GM12864 (cell line): ENCODE measurements around the gene CEP112.

ENCODE experiments used
- DNase-seq: peaks from one replicate; pipeline ENCODE4 v3.0.0-alpha.2; 2011; ENCODE audit warnings: low read depth
- H3K4me3 ChIP-seq: 2 replicates; pipeline ENCODE4 v1.5.1; 2011; ENCODE audit warnings: mild to moderate bottlenecking, low read depth, low read length, control low read depth
- CTCF ChIP-seq: IDR thresholded peaks from 2 replicates; pipeline ENCODE4 v1.5.1; 2011; ENCODE audit warnings: low read depth, mild to moderate bottlenecking, moderate library complexity, low read length, control low read depth, inconsistent platforms; ENCODE audit errors: missing control alignments

CEP112 gene

DNA sequence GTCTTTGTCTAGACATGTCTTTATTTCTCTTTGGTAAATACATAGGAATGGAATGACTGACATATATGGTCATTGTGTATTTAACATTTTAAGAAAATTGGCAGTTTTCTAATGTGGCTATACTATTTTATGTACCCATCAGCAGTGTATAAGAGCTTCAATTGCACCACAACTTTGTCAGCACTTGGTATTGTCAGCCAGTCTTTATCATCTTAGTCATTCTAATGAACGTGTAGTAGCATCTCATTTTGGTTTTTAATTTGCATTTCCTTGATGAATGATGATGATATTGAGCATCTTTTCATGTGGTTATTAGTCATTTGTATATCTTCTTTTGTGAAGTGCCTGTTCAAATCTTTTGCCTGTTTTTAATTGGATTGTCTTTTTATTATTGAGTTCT lies 239.3 kb downstream of the CEP112 start:
- DNase-seq = no peak
- TF ChIP-seq CTCF = no peak
- no peak overlapping the region for H3K4me3 ChIP-seq

- no peak overlapping the region for H3K4me3 ChIP-seq
- DNase-seq = no peak
- TF ChIP-seq CTCF = no peak
Measured at GRCh38 chr17:65952015-65952414, 239.9 kb downstream of the CEP112 start.

- TF ChIP-seq CTCF = no peak
- DNase-seq = no peak
- H3K4me3 ChIP-seq = no peak overlapping the region
Measured at GRCh38 chr17:65947831-65948230, 244.1 kb downstream of the CEP112 start.

DNA sequence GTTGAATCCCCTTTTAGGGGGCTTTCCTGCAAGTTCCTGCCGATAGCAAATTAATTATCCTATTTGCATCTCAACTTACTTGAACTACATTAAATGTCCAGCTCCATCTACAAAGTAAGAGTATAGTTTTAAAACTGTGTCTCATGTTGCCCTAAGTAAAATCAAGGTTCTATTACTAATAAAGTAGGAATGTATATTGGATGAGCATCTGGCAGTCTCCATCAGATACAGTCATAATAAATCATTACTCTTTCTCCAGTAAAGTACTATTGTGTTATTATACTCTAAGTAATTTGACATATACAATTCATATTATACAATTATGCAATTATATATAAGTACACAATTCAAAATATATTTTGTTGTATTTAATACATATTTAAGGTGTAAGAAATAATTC lies 249.3 kb downstream of the CEP112 start:
- H3K4me3 ChIP-seq = no peak overlapping the region
- no peak for TF ChIP-seq CTCF
- DNase-seq = no peak

DNA sequence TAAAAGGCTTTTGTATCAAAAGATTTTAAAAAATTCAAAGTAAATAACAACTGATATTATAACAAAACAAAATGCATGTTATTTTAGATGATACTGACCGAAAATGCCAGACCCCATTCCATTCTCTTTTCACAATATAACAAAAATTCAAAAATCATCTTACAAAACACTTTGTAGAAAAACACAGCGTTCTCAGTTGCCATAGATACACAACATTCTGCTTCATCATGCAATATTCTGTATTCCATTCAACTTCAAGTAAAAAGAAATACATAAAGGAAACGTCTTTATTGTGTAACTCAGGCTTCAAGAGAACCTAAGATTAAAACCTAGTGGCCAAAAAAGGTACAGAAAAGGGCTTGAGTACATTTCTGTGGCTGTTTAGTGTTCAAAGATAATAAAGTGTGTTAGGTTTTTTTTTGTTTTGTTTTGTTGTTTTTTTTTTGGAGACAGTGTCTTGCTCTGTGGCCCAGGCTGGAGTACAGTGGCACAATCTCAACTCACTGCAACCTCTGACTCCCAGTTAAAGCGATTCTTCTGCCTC lies 250.5 kb downstream of the CEP112 start:
- no peak for DNase-seq
- no peak overlapping the region for H3K4me3 ChIP-seq
- no peak for TF ChIP-seq CTCF

DNA sequence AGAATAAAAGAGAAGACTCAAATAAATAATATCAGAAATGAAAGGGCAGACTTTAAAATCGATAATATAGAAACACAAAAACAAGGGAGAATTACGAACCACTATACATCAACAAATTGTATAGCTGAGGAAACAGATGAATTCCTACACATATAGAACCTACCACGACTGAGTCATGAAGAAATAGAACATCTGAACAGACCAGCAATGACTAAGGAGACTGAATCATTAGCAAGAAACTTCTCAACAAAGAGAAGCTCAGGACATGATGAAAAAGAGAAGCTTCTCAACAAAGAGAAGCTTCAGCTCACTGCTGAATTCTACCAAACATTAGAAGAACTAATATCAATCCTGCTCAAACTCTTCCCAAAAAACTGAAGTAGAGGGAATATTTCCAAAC lies 255.9 kb downstream of the CEP112 start:
- DNase-seq = no peak
- H3K4me3 ChIP-seq = no peak overlapping the region

More for the DNA sequence above, 255.9 kb downstream of the CEP112 start:
- TF ChIP-seq CTCF = no peak
